Panc1 (cell line): ENCODE measurements around the gene SNPH. TPM values are rescaled to one million over a fixed set of nuclear protein-coding genes. Genes with fewer than 3 reads are reported as not detected.

Experiments
- ATAC-seq: fragments of 200-7000 bp; cut with Tn5 transposase; 2 replicates; pipeline ENCODE4 v1.9.1; 2020; ENCODE audit warnings: mild to moderate bottlenecking, moderate library complexity
- BruUV-seq: library from RNA; stranded (reverse); fragments of 400-500 nt; replicated peaks from 2 replicates; lab custom pipeline; 2021; lab: Mats Ljungman, UMichigan
- CTCF ChIA-PET: fragments of 300-600 bp; sonication (Branson Sonifier 250); formaldehyde crosslinking; loops from one replicate; lab custom pipeline; 2022; ENCODE audit warnings: antibody characterized with exemption; lab: Charles Lee
- POLR2A ChIA-PET: fragments of 300-600 bp; sonication (Branson Sonifier 250); formaldehyde crosslinking; loops from one replicate; lab custom pipeline; 2022; ENCODE audit warnings: antibody characterized with exemption; lab: Charles Lee
- DNase-seq: peaks from one replicate; pipeline ENCODE4 v3.0.0-alpha.2; 2010; ENCODE audit warnings: low read depth, low spot score
- H3K27ac ChIP-seq: 2 replicates; pipeline ENCODE4 v1.5.1; 2011; ENCODE audit warnings: mild to moderate bottlenecking, low read length, inconsistent platforms
- H3K27me3 ChIP-seq: fragments of 200-500 bp; sonication (Bioruptor generic); 2 replicates; pipeline ENCODE4 v1.6.0; 2014; ENCODE audit warnings: low read length, inconsistent platforms; ENCODE audit not compliant: control insufficient read depth, insufficient read depth
- H3K36me3 ChIP-seq: fragments of 200-500 bp; sonication (Bioruptor generic); 2 replicates; pipeline ENCODE4 v1.5.1; 2014; ENCODE audit warnings: inconsistent platforms, mild to moderate bottlenecking, low read length, moderate library complexity; ENCODE audit not compliant: control insufficient read depth, insufficient read depth
- H3K4me1 ChIP-seq: 2 replicates; pipeline ENCODE4 v1.5.1; 2011; ENCODE audit warnings: inconsistent platforms, mild to moderate bottlenecking, low read length, moderate library complexity; ENCODE audit not compliant: control insufficient read depth, insufficient read depth
- H3K4me3 ChIP-seq, 2 experiments: 2 replicates each; pipeline ENCODE4 v1.5.1; 2011 to 2012; ENCODE audit warnings: low read depth in 2 of 2, low read length in 2 of 2, mild to moderate bottlenecking in 2 of 2, inconsistent platforms in 1 of 2, moderate library complexity in 1 of 2
- H3K9me3 ChIP-seq: fragments of 200-500 bp; sonication (Bioruptor generic); 2 replicates; pipeline ENCODE4 v1.5.1; 2014; ENCODE audit warnings: low read depth, mild to moderate bottlenecking, inconsistent platforms, low read length, moderate library complexity; ENCODE audit not compliant: control insufficient read depth, insufficient read depth
- POLR2AphosphoS5 ChIP-seq: IDR thresholded peaks from 2 replicates; pipeline ENCODE4 v1.6.1; 2012; ENCODE audit warnings: mild to moderate bottlenecking, low read depth, low read length, moderate library complexity
- REST ChIP-seq, 2 experiments: IDR thresholded peaks; 2 replicates each; pipeline ENCODE4 v1.6.1; 2011 to 2012; ENCODE audit warnings: low read depth in 2 of 2, control low read depth in 1 of 2, low read length in 1 of 2, mild to moderate bottlenecking in 1 of 2, moderate library complexity in 1 of 2; ENCODE audit not compliant: insufficient read depth in 1 of 2
- SIN3A ChIP-seq: IDR thresholded peaks from 2 replicates; pipeline ENCODE4 v1.6.1; 2012; ENCODE audit warnings: low read depth, mild to moderate bottlenecking, low read length, moderate library complexity, borderline replicate concordance; ENCODE audit not compliant: insufficient read depth
- TCF7L2 ChIP-seq: IDR thresholded peaks from 2 replicates; pipeline ENCODE4 v1.6.1; 2011; ENCODE audit warnings: mild to moderate bottlenecking, low read depth, low read length, inconsistent platforms
- in situ Hi-C: cut with HindIII; loops from 2 replicates; pipeline ENCODE4 v1.10.0; 2016; ENCODE audit warnings: low sequenced_read_pairs, low pct_unique_long_range_greater_than_20kb
- intact Hi-C: fragments of 100-400 bp; cut with micrococcal nuclease; formaldehyde crosslinking; loops from one replicate; pipeline ENCODE4 v1.10.0; 2022; ENCODE audit not compliant: unreplicated experiment
- total RNA-seq: library from RNA; stranded (reverse); gene quantifications from one replicate; pipeline ENCODE4 v1.2.1, GENCODE V29; 2021; ENCODE audit not compliant: unreplicated experiment
- TF ChIP-seq, protein P1 (sequence below): fragments of 450-650 bp; IDR thresholded peaks from 2 replicates; pipeline ENCODE4 v1.5.1; 2017; ENCODE audit warnings: mild to moderate bottlenecking

SNPH gene
- total RNA-seq, 1 experiment from 2014 or later: 6.4 TPM

GRCh38 chr20:1272368-1273100 lies 6.4 kb downstream of the SNPH start:
- ATAC-seq: no peak
- H3K36me3 ChIP-seq: no peaks in the 10 kb centered on the region
- in situ Hi-C loops (no loop called here), intact Hi-C loops (no loop called here)
- CTCF ChIA-PET: no interaction called here
- TF ChIP-seq TCF7L2 (no peak), POLR2AphosphoS5 (no peak), SIN3A (no peak), REST (IDR thresholded peaks at IDR 0.05; ENCODE audit: insufficient read depth in 1 of 2, low read depth in 2 of 2, low read length in 1 of 2) (no peak)
- TF ChIP-seq, protein P1, sequence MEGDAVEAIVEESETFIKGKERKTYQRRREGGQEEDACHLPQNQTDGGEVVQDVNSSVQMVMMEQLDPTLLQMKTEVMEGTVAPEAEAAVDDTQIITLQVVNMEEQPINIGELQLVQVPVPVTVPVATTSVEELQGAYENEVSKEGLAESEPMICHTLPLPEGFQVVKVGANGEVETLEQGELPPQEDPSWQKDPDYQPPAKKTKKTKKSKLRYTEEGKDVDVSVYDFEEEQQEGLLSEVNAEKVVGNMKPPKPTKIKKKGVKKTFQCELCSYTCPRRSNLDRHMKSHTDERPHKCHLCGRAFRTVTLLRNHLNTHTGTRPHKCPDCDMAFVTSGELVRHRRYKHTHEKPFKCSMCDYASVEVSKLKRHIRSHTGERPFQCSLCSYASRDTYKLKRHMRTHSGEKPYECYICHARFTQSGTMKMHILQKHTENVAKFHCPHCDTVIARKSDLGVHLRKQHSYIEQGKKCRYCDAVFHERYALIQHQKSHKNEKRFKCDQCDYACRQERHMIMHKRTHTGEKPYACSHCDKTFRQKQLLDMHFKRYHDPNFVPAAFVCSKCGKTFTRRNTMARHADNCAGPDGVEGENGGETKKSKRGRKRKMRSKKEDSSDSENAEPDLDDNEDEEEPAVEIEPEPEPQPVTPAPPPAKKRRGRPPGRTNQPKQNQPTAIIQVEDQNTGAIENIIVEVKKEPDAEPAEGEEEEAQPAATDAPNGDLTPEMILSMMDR: no peak
- no peak overlapping the region for H3K27ac ChIP-seq
- POLR2A ChIA-PET: no interaction called here
- BruUV-seq: no TSS peak
- no peak overlapping the region for H3K4me3 ChIP-seq
- no peaks in the 10 kb centered on the region; the same call in 1 of the 2 replicates for H3K4me1 ChIP-seq
- no peaks in the 10 kb centered on the region for H3K9me3 ChIP-seq
- DNase-seq: no peak
- H3K27me3 ChIP-seq: no peaks in the 10 kb centered on the region

DNA sequence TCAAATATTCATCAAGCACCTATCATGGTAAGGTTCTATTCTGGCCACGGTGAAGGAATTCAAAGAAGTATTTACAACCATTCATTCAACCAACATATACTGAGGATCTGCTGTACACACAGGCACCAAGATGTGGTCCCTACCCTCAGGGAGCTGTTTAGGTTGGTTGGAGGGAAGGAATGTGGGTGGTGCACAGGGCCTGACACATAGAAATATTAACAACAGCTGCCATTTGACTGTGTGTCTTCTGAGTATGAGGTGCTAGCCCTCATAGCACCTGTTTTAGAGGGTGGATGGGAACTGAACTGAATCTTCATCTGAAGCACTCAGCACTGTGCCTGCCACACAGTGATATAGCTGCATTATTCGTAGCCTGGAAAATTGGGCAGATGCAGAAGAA lies 7.3 kb downstream of the SNPH start:
- DNase-seq (no peak), ATAC-seq (no peak)
- BruUV-seq: no TSS peak
- Histone ChIP-seq H3K27me3 (no peaks in the 10 kb centered on the region), H3K36me3 (no peaks in the 10 kb centered on the region), H3K4me1 (no peaks in the 10 kb centered on the region), H3K4me3 (no peak overlapping the region), H3K27ac (no peak overlapping the region), H3K9me3 (no peaks in the 10 kb centered on the region)
- ChIA-PET POLR2A (no interaction called here), CTCF (no interaction called here)
- in situ Hi-C loops (no loop called here), intact Hi-C loops (no loop called here)
- TF ChIP-seq SIN3A (no peak), TCF7L2 (no peak), POLR2AphosphoS5 (no peak), REST (IDR thresholded peaks at IDR 0.05; ENCODE audit: insufficient read depth in 1 of 2, low read depth in 2 of 2, low read length in 1 of 2) (no peak)
- TF ChIP-seq, protein P1: no peak
